NOMO-1 treated with dmso at 0.1 percent for 144 hours (cell line): ENCODE results near the gene TMIE.

ENCODE experiments used
- DNase-seq: peaks from one replicate; lab custom pipeline; 2025; ENCODE audit not compliant: unreplicated experiment; lab: John Stamatoyannopoulos, UW

The TMIE gene

GRCh38 chr3:46668591-46668990 is 32.6 kb upstream of the TMIE start:
- no peak for DNase-seq

GRCh38 chr3:46669191-46669999 is 31.8 kb upstream of the TMIE start:
- DNase-seq: no peak

GRCh38 chr3:46670000-46670890 is 30.9 kb upstream of the TMIE start:
- no peak for DNase-seq

- no peak for DNase-seq
These were observed 30.2 kb upstream of the TMIE start for GRCh38 chr3:46670891-46671427.

- DNase-seq: no peak
These were observed 29.4 kb upstream of the TMIE start for GRCh38 chr3:46671541-46672348.

- no peak for DNase-seq
These were observed 28.9 kb upstream of the TMIE start for GRCh38 chr3:46672349-46672695.

- DNase-seq: no peak
These were observed 27.8 kb upstream of the TMIE start for GRCh38 chr3:46673151-46674030.

GRCh38 chr3:46674031-46674845 is 27.0 kb upstream of the TMIE start:
- DNase-seq: no peak

- no peak for DNase-seq
These were observed 25.8 kb upstream of the TMIE start for GRCh38 chr3:46675426-46675825.

GRCh38 chr3:46675843-46676567 is 25.2 kb upstream of the TMIE start:
- DNase-seq: no peak

- DNase-seq: no peak
These were observed 24.4 kb upstream of the TMIE start for GRCh38 chr3:46676601-46677410.

- no peak for DNase-seq
These were observed 23.8 kb upstream of the TMIE start for GRCh38 chr3:46677411-46677726.

- DNase-seq: no peak
These were observed 22.9 kb upstream of the TMIE start for GRCh38 chr3:46678280-46678679.

- DNase-seq: no peak
These were observed 21.5 kb upstream of the TMIE start for GRCh38 chr3:46679681-46680080.

- no peak for DNase-seq
These were observed 20.8 kb upstream of the TMIE start for GRCh38 chr3:46680298-46680826.

- DNase-seq: no peak
These were observed 19.8 kb upstream of the TMIE start for GRCh38 chr3:46681387-46681786.

GRCh38 chr3:46681856-46682540 is 19.2 kb upstream of the TMIE start:
- no peak for DNase-seq
